Femur (tissue), 1 donor: ENCODE results near the gene DCDC2.

Source experiments
- DNase-seq: peaks from one replicate; pipeline ENCODE4 v3.0.0-alpha.2; 2017

DCDC2 gene

DNA sequence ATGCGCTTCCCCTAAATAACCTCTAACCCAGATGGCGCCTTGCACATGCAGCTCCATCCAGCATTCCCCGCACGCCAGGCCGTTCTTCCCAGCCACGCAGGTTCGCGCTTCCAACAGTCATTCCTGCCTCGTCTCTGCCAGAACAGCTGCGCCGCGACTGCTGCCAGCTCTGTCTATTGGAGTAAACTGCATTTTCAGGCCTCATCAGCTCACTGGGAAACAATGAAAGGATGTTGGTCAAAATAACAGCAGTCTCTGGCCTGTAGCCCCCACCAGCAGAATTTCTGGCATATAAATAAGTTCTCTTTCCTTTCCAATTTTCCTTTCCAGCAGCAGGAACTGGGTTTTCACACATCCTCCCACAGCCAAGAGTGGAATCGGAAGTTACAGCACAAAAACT is 217.3 kb downstream of the DCDC2 start:
- peak; percentile 92 for DNase-seq

DNA sequence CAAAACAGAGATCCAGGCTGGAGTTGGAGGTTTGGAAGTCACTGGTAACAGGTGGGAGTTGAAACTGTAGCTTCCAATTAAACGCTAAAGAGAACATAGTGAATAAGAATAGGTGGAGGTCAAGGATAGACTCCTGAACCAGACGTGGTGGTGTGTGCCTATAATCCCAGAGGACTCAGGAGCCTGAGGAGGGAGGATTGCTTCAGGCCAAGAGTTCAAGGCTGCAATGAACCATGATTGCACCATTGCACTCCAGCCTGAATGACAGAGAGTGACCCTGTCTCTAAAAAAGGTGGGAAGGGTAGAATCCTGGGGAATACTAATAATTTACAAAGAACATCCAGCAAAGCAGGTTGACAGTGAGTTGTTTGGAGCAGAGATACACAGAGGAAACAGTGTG is 218.2 kb downstream of the DCDC2 start:
- DNase-seq: no peak

- DNase-seq: no peak
Measured at GRCh38 chr6:24139080-24139479, 218.8 kb downstream of the DCDC2 start.

GRCh38 chr6:24131751-24132150 is 226.1 kb downstream of the DCDC2 start:
- no peak for DNase-seq

- DNase-seq: no peak
Measured at GRCh38 chr6:24127316-24127715, 230.5 kb downstream of the DCDC2 start.

DNA sequence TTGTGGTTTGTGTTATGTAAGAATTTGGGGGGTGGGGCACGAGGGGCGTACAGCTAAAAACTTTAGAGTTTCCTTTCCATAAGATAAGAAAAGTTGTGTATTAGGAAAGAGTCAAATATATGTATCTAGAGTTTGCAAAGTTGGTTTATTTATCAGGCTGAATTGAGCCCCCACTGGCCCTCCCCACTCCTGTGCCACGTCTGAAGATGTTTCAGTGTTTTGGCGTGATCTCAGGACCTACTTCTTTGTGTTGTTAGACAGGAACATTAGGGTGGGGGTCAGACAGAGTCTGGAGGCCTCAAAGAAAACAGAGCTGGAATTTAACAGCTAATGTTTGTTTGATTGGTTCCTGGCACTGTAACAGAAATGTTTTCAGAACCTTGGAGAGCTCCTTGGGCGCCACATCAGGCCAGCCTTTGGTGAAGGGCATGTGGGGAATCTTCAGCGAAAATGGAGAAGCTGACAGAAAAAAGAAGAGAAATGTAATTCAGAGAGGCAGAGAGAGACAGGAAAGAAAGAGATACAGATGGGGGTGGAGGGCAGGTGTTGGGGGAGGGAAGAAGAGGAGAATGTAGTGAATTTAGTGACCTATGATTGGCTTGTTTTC is 231.2 kb downstream of the DCDC2 start:
- DNase-seq: peak; percentile 76

- DNase-seq: peak; percentile 19
Measured at GRCh38 chr6:24125980-24126379, 231.9 kb downstream of the DCDC2 start, which contains the start of gene NRSN1. Gene NRSN1, plus strand, starts transcription at chr6:24126215. Its CDS starts 8,113 bp downstream, at chr6:24134328.

GRCh38 chr6:24122139-24122538 is 235.7 kb downstream of the DCDC2 start:
- no peak for DNase-seq
